Chondrocyte (in vitro differentiated cells): ENCODE measurements around the gene CLCN2. TPM values are rescaled to one million over a fixed set of nuclear protein-coding genes. Genes with fewer than 3 reads are reported as not detected.
A peak's percentile ranks its signal among the peaks of the same experiment; 100 is the strongest.

Experiments used
- DNase-seq: peaks from one replicate; pipeline ENCODE4 v3.0.0; 2021; ENCODE audit warnings: mixed read lengths, low spot score
- H3K27ac Mint-ChIP-seq: one replicate; pipeline ENCODE4 v1.8.0; 2021; ENCODE audit warnings: mild to moderate bottlenecking, moderate library complexity, mixed read lengths; ENCODE audit not compliant: unreplicated experiment
- H3K27me3 Mint-ChIP-seq: 2 replicates; pipeline ENCODE4 v1.8.0; 2021; ENCODE audit warnings: low read depth, mixed read lengths
- H3K36me3 Mint-ChIP-seq: 2 replicates; pipeline ENCODE4 v1.8.0; 2021; ENCODE audit warnings: low read depth, mixed read lengths
- H3K4me1 Mint-ChIP-seq: 2 replicates; pipeline ENCODE4 v1.8.0; 2021; ENCODE audit warnings: low read depth, mild to moderate bottlenecking, mixed read lengths
- H3K4me3 Mint-ChIP-seq: one replicate; pipeline ENCODE4 v1.8.0; 2021; ENCODE audit warnings: mild to moderate bottlenecking, moderate library complexity, mixed read lengths; ENCODE audit not compliant: unreplicated experiment
- H3K9me3 Mint-ChIP-seq: 2 replicates; pipeline ENCODE4 v1.8.0; 2021; ENCODE audit warnings: low read depth, mixed read lengths
- CTCF ChIP-seq: fragments of 200-600 bp; sonication (generic); IDR thresholded peaks from 2 replicates; pipeline ENCODE4 v1.5.0; 2021; ENCODE audit warnings: antibody characterized with exemption, mild to moderate bottlenecking, moderate library complexity
- total RNA-seq: library from RNA; stranded (reverse); gene quantifications from 3 replicates; pipeline ENCODE4 v1.2.1, GENCODE V29; 2021

The CLCN2 gene
- total RNA-seq, 1 donor from 2014 or later, result 3.1 TPM

- Mint-ChIP-seq H3K27ac (no peak overlapping the region), H3K9me3 (no peaks in the 10 kb centered on the region), H3K4me1 (peaks cover under 1% of the 10 kb centered on the region), H3K36me3 (peaks cover 7% of the 10 kb centered on the region), H3K4me3 (no peak overlapping the region), H3K27me3 (no peaks in the 10 kb centered on the region)
- DNase-seq, result no peak
- TF ChIP-seq CTCF, result no peak
These were observed 8.4 kb downstream of the CLCN2 start for GRCh38 chr3:184352897-184353545.

DNA sequence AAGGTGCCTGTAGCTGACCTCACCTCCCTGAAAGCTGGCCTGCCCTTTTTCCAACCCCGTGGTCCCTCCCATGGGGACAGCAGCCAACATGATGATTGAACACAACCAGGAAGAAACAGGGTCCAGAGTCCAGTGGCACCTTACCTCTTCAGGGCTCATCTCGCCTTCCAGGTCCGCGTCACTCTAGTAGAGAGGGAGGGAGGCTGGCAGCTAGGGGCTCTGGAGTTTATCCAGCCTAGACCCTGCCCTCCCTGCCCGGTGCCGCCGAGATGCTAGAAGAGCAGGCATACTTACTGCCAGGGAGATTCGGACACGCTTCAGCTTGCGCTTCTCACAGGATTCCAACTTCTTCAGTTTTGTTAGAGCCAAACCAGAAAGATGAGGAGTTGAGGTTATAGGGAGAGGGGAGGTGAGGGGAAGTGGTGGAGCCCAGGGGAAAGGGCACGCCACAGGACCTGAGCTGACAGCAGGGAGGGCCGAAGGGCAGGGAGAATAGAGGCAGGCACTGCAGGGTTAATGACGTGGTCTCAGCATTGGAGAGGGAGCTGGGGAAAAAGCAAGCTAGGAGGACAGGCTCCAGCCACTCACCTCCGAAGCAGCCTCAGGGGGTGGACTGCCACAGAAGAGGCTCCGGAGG, 9.1 kb downstream of the CLCN2 start:
- no peak for TF ChIP-seq CTCF
- Mint-ChIP-seq H3K4me3 (no peak overlapping the region), H3K27me3 (no peaks in the 10 kb centered on the region), H3K9me3 (no peaks in the 10 kb centered on the region), H3K36me3 (peaks cover 7% of the 10 kb centered on the region), H3K4me1 (peaks cover 6% of the 10 kb centered on the region), H3K27ac (no peak overlapping the region)
- DNase-seq, result no peak

DNA sequence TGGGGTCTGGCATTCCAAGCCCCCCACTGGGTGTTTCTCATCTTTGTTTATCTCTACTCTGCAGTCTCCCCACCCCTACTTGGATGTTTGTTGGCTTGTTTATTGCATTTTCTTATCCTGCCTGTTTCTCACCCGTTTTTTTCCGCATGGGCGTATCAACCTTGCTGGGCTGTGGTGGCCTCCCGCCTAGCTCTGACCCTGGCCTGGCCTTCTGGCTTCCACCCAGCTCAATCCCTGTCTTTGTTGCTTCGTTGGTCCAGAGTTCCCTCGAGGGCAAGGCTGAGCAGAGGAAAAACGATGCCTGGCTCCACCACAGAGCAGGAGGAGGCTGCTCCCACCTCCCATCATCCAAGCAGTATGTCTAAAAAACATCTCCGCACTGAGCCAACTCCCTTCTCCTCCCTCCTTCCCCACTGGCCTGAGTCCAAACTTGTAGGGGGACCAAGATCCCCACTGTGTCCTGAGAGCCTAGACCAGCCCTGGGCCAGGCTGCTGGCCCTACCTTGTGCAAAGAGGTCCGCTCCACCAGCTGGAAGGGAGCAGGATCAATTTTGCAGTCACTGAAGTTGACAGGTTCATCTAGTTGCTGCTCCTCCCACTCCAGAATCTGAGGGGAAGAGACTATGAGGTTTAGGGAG, 9.8 kb downstream of the CLCN2 start:
- Mint-ChIP-seq H3K27ac (no peak overlapping the region), H3K9me3 (no peaks in the 10 kb centered on the region), H3K4me3 (no peak overlapping the region), H3K27me3 (no peaks in the 10 kb centered on the region), H3K36me3 (peaks cover 9% of the 10 kb centered on the region), H3K4me1 (peaks cover 6% of the 10 kb centered on the region)
- no peak for DNase-seq
- TF ChIP-seq CTCF, result no peak

DNA sequence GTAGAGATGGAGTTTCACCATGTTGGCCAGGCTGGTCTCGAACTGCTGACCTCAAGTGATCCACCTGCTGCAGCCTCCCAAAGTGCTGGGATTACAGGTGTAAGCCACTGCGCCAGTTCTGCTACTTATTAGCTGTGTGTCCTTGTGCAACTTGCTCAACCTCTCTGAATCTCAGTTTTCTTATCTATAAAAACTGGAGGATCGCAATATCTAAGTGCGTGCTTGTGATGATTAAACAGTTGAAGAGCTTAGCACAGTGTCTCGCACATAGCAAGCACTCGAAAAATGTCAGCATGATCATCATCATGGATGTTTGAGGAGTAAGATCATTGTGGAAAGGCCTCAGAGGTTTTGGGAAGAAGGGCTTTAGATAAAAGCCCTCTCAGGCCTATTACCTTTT, 10.8 kb downstream of the CLCN2 start:
- H3K36me3 Mint-ChIP-seq, result peaks cover 12% of the 10 kb centered on the region
- H3K4me1 Mint-ChIP-seq, result peaks cover 10% of the 10 kb centered on the region
- TF ChIP-seq CTCF, result no peak
- no peak overlapping the region for H3K4me3 Mint-ChIP-seq
- no peaks in the 10 kb centered on the region for H3K9me3 Mint-ChIP-seq
- no peaks in the 10 kb centered on the region for H3K27me3 Mint-ChIP-seq
- DNase-seq, result no peak
- H3K27ac Mint-ChIP-seq, result no peak overlapping the region

GRCh38 chr3:184349563-184350470, 11.6 kb downstream of the CLCN2 start:
- DNase-seq, result peak; percentile 50
- Mint-ChIP-seq H3K36me3 (peaks cover 11% of the 10 kb centered on the region), H3K4me3 (no peak overlapping the region), H3K27me3 (no peaks in the 10 kb centered on the region), H3K9me3 (no peaks in the 10 kb centered on the region), H3K4me1 (peaks cover 15% of the 10 kb centered on the region), H3K27ac (no peak overlapping the region)
- no peak for TF ChIP-seq CTCF
